Right forelimb (tissue), 1 donor: Measurements from ENCODE around the gene MSMB.

ENCODE experiments used
- DNase-seq: peaks from one replicate; pipeline ENCODE4 v3.0.0-alpha.2; 2018

Gene MSMB

GRCh38 chr10:46031648-46032532 lies 14.2 kb downstream of the MSMB start:
- no peak for DNase-seq

DNA sequence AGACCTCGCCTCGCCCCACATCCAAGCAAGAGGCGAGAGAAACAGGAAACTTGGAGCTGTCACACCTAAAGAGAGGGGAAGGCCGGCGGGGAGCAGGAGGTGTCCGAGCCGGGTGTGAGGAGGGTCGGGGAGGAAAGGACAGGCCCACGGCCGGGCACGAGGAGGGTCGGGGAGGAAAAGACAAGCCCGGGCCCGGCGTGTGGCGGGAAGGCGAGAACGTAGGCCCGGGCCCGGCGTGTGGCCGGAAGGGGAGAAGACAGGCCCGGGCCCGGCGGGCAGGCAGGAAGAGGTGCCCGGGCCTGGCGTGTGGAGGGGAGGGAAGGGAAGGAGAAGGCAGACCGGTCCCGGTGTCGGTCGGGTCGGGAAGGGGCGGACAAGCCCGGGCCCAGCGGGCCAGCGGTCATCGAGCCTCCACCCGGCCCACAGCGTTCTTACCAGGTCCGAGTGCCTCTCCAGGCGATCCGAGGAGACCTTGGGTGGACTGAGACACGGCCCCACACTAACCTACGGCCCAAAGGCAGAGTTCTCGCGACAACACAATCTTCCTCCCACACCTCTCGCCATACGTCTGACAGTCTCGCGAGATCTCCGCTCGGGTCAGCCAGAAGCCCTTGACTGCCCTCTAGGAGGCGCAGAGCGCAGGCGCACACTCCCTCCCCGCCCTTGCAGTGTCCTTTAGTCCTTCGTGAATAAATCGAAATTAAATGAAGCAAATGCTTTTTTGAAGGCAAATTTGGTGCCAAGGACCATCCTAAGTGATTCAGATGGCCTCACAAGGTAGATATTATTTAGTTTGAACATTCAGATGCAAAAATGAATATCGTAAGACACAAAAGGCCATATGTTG lies 15.8 kb downstream of the MSMB start, which contains the start of gene NCOA4:
Gene NCOA4 (minus strand): TSS at position 533 of the 847 bp plus-strand sequence. CDS start 13,943 bp downstream, outside the sequence.
- peak; percentile 96 for DNase-seq

- DNase-seq: no peak
These were observed 16.5 kb downstream of the MSMB start for GRCh38 chr10:46029461-46030030.

DNA sequence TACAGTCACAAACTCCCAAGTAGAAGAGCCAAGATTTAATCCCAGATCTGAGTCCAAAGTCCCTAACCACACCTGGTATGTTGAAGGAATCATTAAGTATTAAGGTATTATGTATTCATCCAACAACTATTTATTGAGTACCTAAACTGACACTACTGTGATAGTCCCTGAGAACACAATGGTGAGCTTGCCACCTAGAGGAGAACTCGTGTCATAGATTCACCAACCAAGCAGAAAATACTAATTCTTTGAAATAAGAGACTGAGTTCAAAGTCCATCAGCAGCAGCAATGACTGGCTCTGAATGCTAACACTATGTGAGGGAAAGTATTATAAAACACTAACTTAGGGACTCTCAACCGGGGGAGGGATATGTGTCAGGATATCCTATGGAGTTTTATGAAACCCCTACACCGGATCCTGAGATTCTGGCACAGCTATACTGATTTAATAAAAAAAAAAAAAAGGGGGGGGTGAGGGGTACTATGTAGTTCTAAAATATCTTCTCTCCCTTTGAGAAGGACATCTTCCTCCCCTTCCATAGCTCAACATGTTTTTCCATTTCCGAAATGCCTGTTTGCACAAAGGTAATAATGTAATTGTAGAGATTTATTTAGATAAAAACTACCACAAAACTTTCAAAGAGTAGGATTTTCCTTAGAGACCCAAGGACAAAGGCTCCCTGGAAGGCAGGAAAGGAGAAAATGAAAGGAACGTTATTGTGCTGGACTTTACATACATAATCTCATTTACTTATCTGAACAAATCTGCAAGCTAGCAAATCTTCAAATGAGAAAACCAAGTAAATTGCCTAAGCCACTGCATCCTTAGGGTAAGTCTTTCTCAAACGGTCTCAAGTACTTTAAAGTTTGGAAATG lies 17.2 kb downstream of the MSMB start:
- DNase-seq: no peak

DNA sequence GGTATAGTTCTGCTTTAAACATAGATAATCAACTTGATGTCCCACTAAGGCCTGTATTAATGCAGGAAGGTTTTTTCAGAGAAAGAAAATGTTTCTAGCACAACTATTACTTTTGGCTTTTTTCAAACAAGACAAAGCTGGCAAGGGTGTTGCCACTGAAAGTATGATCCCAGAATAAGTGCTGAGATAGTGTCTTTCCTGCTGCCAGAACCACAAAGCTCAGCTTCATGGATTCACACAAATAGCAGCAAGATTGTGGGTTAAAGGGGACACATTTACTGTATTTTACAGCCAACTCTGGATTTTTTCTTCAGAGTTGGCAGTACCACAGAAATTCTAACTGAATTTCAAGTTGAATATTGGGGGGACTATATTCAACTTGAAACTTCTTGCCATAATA lies 20.0 kb downstream of the MSMB start:
- no peak for DNase-seq

DNA sequence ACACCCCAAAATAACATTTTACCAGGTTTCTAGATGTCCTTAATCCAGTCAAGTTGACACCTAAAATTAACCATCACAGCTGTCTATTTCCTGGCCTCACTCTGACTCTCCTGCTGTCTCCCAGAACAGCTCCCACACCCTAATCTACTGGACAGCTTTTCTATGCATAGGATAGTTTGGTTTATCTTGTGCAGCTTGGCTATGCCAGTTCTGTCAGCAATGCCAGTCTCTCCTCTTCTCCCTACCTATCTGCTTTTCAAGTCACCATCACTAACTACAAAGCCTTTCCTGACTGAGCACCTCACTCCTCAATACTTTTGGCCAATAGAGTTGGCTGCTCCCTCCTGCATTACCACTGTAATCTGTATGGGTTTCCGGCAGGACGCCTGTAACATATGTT lies 20.7 kb downstream of the MSMB start:
- no peak for DNase-seq

- no peak for DNase-seq
These were observed 21.1 kb downstream of the MSMB start for GRCh38 chr10:46024948-46025347.

GRCh38 chr10:46022978-46023702 lies 22.9 kb downstream of the MSMB start:
- DNase-seq: peak; percentile 88

DNA sequence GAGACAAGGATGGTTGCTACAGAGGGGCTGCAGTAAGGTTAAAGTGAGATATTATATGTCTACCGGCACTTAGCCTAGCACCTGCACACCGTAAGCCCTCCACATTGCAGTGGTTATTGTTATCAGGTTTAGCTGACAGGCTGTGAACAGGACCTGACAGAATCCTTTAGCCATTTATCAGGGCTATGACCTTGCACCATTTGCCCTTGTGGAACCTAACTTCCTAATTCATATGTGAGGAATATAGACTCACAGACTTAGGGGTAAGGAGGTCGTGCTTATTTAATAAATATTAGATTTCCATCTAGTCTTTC lies 25.8 kb downstream of the MSMB start:
- DNase-seq: no peak

- no peak for DNase-seq
These were observed 26.3 kb downstream of the MSMB start for GRCh38 chr10:46019569-46020343.

GRCh38 chr10:46019177-46019528 lies 26.9 kb downstream of the MSMB start:
- DNase-seq: no peak

- DNase-seq: no peak
These were observed 27.5 kb downstream of the MSMB start for GRCh38 chr10:46018453-46019176.

DNA sequence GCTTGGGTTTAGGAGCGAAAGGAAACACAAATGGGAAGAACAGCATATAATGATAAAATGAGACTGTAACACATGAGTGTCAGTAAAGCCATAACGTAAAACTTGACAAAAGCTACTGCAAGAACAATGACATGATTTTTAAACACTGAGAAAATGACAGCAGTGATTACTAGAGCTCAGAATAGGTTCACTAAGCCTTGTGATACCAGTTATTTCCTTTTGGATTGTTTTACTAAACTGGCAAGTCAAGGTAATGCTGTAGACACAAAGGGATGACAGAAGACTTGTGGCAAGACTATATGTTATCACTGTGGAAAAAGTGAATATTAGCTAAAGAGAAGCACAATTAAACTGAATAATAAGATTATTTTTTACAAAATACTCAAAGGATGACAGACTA lies 28.3 kb downstream of the MSMB start:
- DNase-seq: no peak

- DNase-seq: no peak
These were observed 29.3 kb downstream of the MSMB start for GRCh38 chr10:46016811-46017210.

- no peak for DNase-seq
These were observed 29.9 kb downstream of the MSMB start for GRCh38 chr10:46016190-46016589.

- DNase-seq: no peak
These were observed 31.2 kb downstream of the MSMB start for GRCh38 chr10:46014683-46015405.

- DNase-seq: no peak
These were observed 31.9 kb downstream of the MSMB start for GRCh38 chr10:46014206-46014605.

GRCh38 chr10:46012746-46013145 lies 33.3 kb downstream of the MSMB start:
- DNase-seq: no peak

DNA sequence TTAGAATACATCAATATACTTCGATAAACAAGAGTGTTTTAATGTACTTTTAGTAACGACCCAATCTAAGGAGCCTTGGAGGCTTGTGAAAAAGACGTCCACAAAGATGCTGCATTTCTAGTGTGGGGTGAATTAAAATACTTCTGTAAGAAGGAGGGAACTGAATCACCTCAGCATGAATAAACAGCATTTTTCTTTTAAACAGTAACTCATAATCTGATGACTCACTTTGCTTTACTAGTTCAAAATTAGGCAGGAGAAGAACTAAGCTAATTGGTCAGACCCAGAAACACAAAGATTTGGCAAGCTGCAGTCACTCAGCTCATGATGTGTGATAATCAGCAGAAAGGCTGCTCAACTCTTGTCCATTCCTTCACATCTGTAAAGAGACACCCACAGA lies 39.9 kb downstream of the MSMB start:
- no peak for DNase-seq

GRCh38 chr10:46005383-46005782 lies 40.7 kb downstream of the MSMB start:
- no peak for DNase-seq
